HL-60/S4 treated with retinoic acid at 250 ng/mL for 4 days and 3 days (cell line): Measurements from ENCODE around the gene FOXN1.

Source experiments
- in situ Hi-C: fragments of 300-500 bp; cut with MboI; formaldehyde crosslinking; loops from 2 replicates; pipeline ENCODE4 v1.7.0; 2022; ENCODE audit warnings: low sequenced_read_pairs

The FOXN1 gene

DNA sequence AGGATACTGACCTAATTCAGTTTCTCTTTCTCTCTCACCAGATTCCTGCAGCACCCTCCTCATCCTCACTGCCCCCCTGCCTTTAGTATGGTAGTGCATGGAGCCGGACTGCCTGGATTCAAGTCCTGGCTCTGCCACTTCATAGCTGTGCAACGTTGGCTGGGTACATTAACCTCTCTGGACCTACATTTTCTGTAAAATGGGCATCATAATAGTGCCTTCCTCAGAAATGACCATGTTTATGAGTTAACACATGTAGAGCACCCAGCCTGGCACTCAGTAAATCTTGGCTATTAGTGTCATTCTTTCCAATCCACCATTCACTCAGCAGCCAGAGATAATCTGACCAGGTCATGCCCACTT lies 39.0 kb downstream of the FOXN1 start:
- in situ Hi-C loops, result no loop called here

DNA sequence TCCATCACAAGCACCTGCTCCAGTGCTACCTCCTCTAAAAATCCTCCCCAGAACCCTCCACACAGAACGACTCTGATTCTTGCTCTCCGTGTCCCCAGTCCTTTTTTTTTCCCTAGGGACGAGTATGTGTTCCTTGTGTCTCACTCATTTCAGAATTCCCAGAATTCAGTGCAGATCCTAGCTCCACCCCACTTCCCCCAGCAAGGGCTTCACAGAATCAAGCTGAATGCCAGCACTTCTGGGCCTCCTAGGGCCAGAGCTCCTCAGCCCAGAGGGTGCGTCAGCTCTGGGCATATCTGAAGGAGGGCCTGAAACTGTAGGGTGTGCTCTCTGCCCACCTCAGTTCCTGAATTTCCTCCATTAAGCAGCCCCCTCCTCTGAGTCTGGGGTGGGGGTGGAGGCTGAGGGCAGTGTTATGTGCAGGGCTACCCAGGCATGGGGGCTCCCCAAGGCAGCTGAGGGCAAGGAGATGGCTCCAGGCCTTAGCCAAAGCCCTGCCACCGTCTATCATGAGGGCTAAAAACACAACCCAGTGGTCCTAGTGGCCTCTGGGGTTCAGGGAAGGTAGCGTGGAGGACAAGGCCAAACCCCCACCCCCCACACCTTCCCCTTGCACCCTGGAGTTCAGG lies 39.8 kb downstream of the FOXN1 start:
- in situ Hi-C loops, result no loop called here

DNA sequence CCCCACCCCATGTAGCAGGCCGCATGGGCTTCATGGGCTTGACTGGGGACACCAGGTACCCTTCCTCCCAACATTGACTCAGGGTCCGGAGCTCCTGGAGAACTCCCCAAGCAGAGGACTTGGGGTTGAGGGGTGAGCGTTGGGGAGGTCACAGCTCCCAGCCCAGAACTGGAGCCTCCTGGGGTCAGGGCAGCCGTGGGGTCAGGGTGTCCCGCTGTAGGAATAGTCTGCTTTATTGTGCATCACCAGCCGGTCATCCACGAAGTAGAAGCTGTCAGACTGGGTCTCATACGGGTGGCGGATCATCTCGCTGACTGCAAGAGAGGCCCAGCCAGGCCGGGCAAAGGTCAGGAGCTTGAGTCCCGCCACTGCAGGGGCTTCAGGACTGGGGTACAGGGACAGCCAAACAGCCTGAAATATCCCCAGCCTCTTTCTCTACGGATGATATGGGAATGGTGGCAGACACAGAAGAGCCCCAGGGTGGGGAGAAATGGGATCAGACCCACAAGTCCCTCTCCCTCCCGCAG lies 41.0 kb downstream of the FOXN1 start:
- in situ Hi-C loops, result no loop called here

DNA sequence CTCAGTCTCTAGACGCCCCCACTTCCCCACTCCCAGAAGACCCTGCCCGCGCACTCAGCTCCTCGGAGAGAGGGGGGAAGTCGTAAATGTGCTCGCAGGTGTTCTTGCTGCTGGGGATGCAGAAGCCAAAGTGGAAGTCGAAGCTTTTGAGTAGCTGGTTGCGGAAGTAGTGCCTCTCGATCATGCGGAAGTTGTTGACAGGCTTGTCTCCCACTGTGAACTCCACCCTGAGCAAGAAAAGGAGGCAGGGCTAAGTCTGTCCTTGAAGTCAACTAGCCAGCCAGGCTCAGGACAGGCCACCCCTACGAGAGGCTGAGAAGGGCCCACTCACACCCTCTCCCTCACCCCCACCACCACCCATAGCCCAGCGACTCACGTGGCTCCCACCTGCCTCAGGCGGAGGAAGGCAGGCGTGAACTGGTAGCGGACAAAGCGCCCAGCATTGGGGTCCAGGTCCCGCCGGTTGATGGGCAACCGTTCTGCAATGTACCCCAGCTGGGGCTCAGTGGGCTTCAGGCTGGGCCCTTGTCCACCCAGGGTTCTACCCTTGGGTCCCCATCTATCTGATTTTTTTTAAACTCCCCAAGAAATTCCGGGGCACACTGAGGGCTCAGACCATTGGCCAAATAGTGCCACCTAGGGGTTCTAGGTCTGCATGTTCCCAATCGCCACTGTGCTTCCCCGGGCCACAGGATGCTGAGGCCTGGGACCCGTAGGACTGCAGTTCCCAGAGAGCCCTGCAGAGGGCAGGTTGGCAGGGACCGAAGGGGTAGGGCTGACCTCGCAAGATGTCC lies 41.7 kb downstream of the FOXN1 start:
- in situ Hi-C loops, result no loop called here

DNA sequence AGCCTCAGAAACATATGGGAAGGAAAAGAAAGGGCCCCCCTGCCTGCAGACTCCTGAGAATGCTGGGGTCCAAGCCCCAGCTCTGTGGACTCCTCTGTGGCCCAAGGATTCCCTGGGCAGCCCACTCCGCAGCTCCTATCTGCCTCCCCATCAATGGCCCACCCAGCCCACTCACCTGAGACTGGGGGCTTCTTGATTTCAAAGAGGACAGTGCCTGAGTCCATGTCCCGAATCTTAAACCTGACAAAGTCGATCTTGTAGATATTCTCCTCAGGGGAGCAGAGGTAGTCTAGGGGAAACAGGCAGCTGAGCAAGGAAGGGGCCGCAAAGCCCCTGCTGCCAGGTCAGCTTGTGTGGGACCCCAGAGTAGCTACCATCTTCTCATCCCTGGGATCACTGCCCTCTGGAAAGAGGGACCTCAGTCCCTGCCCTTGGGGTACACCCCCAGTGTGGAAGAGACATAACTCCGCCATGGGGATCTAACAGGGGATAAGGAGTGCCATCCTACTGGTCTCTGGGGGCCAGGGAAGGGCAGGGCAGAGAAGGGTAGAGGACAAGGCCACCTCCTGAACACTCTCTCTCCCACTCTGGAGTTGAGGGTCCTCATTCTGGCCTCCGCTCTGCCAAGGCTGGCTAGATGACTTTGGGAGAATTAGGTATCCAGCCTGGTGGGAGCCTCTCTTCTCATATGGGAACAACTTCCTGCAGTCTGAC lies 42.4 kb downstream of the FOXN1 start:
- in situ Hi-C loops, result no loop called here

DNA sequence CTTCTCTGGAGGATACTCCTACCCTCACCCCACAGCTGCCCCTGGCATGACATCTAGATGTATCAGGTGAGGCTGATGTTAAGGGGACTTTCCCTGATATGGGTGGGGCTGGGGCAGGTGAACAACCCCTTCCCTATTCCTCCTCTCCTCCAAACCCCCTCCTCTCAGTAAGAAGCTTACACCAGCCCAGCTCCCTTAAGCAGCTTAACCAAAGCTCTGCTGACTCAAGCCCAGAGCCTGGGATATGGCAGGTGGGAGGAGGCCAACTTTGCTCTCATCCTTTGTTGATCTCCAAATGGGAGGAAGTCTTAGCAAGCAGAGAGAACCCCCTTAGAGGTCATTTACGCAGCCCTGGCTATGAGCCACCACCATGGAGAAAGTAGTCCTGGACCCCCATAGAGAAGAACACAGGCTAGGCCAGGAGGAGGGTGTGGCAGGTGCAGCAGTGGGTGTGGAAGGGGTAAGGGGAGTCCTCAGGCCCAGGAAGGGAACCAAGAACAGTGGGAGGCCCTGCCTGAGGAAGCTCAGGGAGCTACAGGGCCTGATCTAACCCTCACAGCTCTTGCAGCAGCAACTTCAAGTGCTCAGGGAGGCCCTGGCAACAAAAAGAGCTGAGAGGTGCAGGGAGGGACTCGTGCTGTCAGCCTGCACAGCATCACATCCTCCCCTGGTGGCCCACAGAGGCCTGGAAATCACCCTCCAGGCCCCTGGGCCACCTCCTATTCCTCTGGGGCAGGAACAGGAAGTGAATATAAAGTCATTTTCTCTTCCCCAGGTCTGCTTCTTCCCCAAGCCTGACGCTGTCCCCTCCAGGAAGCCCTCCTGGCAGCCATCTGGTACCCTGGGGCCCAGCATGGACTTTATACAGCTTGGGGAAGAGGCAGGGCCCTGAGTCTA lies 43.3 kb downstream of the FOXN1 start:
- in situ Hi-C loops, result no loop called here

DNA sequence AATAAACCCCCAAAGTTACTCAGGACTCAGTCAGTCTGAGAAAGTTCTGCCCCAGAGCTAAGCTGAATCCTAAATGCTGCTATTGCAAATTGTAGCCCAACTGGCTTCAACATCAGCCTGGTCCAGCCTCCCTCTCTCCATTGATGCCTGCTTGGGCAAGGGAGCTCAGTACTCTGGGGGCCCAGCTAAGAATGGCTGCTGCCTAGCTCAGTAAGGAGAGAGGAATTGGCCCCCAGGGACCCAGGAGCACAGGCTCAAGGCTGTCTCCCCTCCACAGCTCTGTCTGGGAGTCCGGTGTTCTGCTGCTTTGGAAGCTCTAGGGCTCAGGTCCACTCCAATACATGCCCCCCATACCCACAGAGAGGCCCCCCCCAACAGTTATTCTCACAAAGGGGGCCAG lies 44.7 kb downstream of the FOXN1 start:
- in situ Hi-C loops, result no loop called here

DNA sequence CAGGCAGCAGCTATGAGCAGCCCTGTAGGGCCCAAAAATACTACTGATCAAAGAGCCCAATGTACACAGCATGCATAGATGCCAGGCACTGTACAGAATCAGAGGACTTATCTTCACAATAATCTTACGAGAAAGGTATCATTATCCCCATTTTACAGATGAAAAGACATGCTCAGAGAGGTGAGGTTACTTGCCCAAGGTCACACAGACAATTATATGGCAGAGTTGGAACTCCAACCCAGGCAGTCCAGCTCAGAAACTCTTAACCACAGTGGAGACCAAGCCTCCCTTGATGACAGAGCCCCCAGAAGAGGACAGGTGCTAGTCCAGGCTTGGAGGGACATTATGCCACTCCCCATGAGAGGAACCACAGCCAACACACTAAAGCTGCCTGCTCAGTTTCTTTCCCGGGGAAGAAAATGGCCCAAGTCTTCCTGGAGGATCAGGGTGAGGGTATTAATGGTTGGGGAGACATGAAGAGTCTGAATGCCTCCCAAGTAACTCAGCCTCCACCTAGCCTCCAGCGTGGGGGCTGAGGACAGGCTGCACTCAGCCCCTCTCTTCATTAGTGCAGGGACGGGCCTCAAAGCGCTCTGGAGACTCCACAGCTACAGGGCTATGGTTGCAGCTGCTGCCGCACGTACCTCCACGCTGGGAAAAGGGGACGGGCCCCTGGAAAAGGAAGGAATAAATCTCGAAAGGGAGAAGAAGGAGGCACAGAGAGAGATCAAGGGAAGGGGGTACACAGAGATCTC lies 45.5 kb downstream of the FOXN1 start:
- in situ Hi-C loops, result no loop called here

DNA sequence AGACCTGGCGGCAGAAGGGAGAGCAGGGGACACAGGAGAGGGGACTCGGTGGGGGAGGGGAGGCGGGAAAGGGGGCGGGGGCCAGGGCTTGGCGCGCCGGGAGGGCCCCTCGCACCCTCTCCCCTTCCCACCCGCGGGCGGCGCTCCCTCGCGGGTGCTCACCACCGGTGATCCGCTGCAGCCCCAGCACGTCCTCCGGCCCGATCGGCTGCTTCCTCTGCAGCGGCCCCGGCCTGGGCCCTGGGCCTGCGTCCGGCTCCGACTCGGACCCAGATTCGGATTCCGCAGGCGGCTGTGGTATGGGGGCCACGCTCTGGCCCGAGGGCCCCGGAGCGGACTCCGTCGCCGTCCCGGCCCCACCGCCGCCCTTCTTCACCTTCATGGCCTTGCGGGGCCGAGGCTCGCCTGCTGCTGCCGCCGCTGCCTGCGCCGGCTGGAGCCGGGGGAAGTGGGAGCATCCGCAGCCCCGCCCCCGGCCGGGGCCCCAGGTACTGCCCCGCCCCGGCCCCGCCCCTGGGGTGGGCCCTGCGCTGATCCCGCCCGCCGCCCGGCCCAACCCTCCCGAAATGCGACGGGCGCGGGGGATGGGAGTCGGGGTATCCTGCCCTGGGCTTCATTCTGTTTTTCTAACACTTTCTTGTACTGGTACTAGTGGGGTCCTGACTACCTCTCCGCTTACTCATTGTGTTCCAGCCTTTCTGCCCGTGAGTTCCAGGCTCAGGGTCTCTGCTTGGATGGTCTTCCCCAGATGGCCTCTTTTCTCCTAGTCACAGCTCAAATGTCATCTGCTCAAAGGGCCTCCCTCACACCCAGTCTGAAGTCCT lies 46.2 kb downstream of the FOXN1 start, which contains the start of gene UNC119:
UNC119 (minus strand) TSS at position 449 of the 824 bp plus-strand sequence; CDS start at position 382, 67 bp downstream.
- in situ Hi-C loops, result no loop called here

DNA sequence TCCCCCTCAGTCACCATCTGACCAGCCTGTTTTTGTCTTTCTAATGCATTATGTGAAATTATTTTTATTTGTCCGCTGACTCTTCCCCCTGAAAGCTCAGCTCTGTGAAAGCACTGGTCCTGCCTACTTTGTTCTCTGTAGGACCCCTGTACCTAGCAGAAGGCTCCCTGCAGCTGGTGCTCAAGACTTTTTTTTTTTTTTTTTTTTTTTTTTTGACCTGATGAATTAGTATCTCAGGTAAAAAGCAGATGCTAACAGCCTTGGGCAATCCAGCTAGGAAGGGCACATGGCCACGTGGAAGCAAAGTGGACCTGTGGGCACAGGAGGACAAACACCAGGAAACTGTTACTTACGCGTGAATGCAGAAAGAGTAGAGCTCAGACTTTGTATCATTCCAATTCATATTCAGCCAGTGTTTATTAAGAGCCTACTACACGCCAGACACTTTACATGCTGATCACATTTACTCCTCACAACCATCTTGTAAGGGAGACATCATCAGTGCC lies 46.9 kb downstream of the FOXN1 start:
- in situ Hi-C loops, result no loop called here

DNA sequence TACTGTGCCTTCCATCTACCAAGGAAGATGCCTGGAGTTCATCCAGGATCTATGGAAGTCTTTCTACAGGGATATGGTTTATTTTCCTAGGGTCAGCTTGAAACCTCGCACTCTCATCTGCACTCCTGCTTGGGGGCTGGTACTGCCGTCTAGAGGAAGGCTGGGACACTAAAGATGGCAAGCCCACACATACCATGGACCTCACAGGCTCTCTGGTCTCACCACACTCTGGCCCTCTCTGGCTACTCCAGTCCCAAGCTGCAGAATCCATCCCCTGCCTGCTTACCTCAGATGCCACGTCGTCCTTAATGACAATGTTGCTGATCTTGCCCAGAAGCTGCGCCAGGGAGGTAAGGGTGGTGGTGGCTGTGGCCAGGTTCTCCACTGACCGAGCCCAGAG lies 48.4 kb downstream of the FOXN1 start:
- in situ Hi-C loops, result no loop called here

DNA sequence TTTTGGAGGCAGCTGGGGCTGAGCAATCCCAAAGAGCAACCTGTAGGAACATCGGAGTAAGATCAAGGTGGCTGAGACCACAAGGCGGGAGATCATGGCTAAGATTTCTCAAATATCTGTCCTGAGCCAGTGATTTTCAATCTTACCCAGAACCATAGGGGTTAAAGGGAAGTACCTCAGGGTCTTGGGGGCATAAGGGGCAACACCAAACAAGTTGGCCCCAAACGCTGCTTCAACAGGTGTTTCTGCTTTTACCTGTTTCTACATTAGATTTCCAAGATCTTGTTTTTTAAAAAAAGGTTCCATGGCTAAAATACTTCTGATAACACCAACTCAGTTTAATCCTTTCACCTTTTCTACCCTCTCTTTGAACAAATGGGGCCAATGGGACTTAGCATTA lies 48.9 kb downstream of the FOXN1 start:
- in situ Hi-C loops, result no loop called here

DNA sequence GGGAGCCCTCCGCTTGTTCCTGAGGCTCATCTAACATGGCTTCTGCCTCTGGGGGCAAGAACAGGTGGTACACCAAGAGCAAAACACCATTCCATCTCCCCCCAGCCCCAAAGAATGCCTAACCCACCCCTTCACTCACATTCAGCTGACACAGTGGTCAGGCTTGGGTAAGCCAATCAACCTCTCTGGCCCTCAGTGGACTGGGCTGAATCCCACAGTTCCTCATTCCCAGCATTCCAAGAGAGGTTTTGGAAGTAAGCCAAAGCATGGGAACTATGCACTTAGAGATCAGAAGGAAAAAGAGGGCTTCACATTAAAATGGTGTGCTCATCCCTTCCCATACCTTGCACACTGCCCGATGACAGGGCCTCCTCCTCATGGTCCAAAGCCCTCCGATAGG lies 57.3 kb downstream of the FOXN1 start:
- in situ Hi-C loops, result no loop called here

DNA sequence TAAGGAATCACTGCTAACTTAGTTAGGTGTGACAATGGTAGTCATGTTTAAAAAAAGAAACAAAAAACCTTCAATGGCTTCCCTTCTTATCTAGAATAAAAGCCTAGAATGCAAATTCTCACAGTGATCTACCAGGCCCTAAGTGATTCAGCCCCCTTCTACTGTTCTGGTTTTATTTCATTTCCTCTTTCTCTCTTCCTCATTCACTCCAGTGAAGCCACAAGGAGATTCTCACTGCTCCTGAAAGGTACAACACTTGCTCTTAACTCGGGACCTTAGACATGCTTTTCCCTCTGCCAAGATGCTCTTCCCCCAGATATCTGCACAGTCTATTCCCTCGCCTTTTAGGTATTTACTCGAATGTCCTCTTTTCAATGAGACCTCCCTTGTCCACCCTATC lies 61.5 kb downstream of the FOXN1 start:
- in situ Hi-C loops, result no loop called here

DNA sequence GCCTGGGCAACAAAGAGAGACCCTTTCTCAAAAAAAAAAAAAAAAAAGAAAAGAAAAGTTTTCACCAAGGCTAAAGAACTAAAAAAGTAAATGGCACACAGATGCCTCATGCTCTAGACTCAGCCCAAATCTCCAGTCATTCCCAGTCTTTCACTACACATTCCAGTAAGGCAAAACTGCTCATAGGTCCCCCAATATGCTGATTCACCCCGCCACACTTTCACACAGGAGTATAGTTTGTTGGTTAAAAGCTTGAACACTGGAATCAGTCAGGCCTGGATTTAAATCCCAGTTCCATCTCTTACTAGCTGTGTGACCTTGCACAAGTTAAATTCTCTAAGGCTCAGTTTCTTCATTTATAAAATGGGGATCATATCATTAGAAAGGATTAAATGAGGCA lies 63.3 kb downstream of the FOXN1 start:
- in situ Hi-C loops, result no loop called here

DNA sequence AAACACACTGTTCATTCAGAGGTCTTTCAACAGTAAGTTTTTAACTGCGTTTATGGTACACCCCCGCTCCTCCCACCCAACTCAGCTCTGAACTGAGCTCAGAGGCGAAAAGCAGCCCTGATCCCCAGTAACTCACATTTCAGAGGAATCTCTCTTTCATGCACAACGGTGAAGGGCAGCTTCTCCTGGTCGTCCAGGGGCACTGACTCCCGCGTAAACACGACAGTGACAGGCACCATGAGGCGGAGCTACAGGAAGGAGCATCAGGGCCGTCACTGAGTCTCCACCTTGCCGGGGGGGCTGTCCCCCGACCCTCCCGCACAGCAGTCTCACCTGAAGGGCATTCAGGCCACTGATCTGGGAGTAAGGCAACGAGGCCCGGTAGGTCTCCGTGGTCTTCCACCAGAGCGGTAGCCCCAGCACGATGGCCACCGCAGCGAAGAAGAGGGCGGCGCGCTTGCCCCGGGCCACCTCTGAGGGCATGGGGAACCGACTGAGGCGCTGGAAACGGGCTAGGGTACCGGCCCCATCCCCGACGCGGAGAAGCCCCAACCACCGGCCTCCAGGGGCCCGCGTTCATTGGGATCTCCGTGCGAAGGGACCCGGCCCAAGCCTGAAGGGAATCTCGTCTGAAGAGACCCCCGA lies 64.7 kb downstream of the FOXN1 start:
- in situ Hi-C loops, result no loop called here

DNA sequence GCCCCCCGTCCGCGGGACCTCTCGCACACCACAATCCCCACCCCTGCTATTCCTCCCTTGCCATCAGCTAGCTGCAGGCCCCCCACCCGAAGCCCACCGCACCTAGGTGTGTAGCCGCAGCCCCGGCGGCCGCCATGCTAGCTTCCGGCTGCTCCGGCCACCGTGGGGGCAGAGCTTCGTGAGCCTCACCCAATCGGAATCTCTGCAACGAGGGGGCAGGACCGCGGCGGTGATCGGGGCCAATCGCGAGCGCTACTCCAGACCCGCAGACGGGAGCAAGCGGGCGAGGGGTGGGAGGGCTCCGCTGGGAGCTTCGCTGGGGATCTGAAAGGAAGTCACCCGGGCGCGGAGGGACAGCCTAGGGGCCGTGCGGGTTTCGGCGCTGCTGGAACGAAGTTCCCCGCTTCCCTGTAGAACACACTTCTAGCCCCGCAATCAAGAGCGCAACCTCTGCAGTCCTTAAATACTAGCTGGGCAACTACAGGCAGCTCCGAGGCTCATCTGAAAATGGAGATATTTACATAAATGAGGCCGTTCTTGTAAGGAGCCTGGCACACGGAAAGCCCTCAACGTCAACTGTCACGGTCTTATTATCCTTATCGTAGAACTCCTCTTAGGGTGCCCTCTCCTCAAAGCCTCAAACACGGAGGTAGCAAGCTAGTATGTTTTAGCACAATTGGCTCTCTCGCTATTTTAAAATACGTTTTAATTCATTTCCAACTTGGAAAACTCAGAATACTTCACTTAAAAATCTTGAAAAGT lies 65.4 kb downstream of the FOXN1 start, which contains the start of gene PIGS:
PIGS (minus strand) TSS at position 164 of the 762 bp plus-strand sequence; CDS start at position 136, 28 bp downstream.
- in situ Hi-C loops, result no loop called here
